Liver (tissue), 9 donors: ENCODE results near the gene GRIK2. TPM values are rescaled to one million over a fixed set of nuclear protein-coding genes. Genes with fewer than 3 reads are reported as not detected.

Experiments used
- DNase-seq: peaks from one replicate; pipeline ENCODE4 v3.0.0-alpha.2; 2017; ENCODE audit warnings: low spot score
- H3K27ac ChIP-seq, 2 donors: one replicate each; pipeline ENCODE4 v1.7.0; 2013; ENCODE audit warnings: inconsistent platforms in 2 of 2, low read length in 2 of 2, control low read depth in 1 of 2, low read depth in 1 of 2, mild to moderate bottlenecking in 1 of 2
- H3K27me3 ChIP-seq, 4 donors: one replicate each; pipeline versions ENCODE4 v1.6.1 to v1.7.0; 2013; ENCODE audit warnings: low read length in 3 of 4, inconsistent platforms in 1 of 4, mild to moderate bottlenecking in 1 of 4, moderate library complexity in 1 of 4; ENCODE audit not compliant: control insufficient read depth in 4 of 4, insufficient read depth in 4 of 4
- H3K36me3 ChIP-seq, 4 donors: one replicate each; pipeline versions ENCODE4 v1.6.1 to v1.7.0; 2013; ENCODE audit warnings: low read length in 3 of 4, mild to moderate bottlenecking in 3 of 4, low read depth in 1 of 4, moderate library complexity in 1 of 4; ENCODE audit not compliant: control insufficient read depth in 4 of 4, insufficient read depth in 3 of 4
- H3K4me1 ChIP-seq, 4 donors: one replicate each; pipeline versions ENCODE4 v1.6.1 to v1.7.0; 2013; ENCODE audit warnings: low read length in 3 of 4, mild to moderate bottlenecking in 3 of 4, moderate library complexity in 1 of 4; ENCODE audit not compliant: control insufficient read depth in 4 of 4, insufficient read depth in 4 of 4
- H3K4me3 ChIP-seq, 3 donors: one replicate each; pipeline versions ENCODE4 v1.6.1 to v1.7.0; 2013; ENCODE audit warnings: low read length in 3 of 3, control low read depth in 1 of 3, low read depth in 1 of 3, mild to moderate bottlenecking in 1 of 3
- H3K9ac ChIP-seq, 2 donors: one replicate each; pipeline ENCODE4 v1.7.0; 2013; ENCODE audit warnings: low read length in 2 of 2, mild to moderate bottlenecking in 2 of 2, moderate library complexity in 2 of 2, control low read depth in 1 of 2, low read depth in 1 of 2
- H3K9me3 ChIP-seq, 4 donors: one replicate each; pipeline versions ENCODE4 v1.6.1 to v1.7.0; 2013; ENCODE audit warnings: low read length in 3 of 4; ENCODE audit not compliant: control insufficient read depth in 4 of 4
- EGR1 ChIP-seq, 2 donors: IDR thresholded peaks; 2 replicates each; pipeline ENCODE4 v1.6.1; 2016 to 2018; ENCODE audit warnings: antibody characterized with exemption in 2 of 2, low read depth in 2 of 2
- FOXA1 ChIP-seq: IDR thresholded peaks from 2 replicates; pipeline ENCODE4 v1.6.1; 2016; ENCODE audit warnings: antibody characterized with exemption
- FOXA2 ChIP-seq: IDR thresholded peaks from 2 replicates; pipeline ENCODE4 v1.6.1; 2016; ENCODE audit warnings: antibody characterized with exemption
- GABPA ChIP-seq, 2 donors: IDR thresholded peaks in 1 of 2; conservative IDR thresholded peaks in 1 of 2; 2 replicates each; pipeline ENCODE4 v1.6.1; 2016; ENCODE audit warnings: antibody characterized with exemption in 2 of 2, mild to moderate bottlenecking in 1 of 2, moderate library complexity in 1 of 2
- HNF4A ChIP-seq, 2 donors: conservative IDR thresholded peaks; 2 replicates each; pipeline ENCODE4 v1.6.1; 2016; ENCODE audit warnings: antibody characterized with exemption in 2 of 2, mild to moderate bottlenecking in 2 of 2
- HNF4G ChIP-seq: IDR thresholded peaks from 2 replicates; pipeline ENCODE4 v1.6.1; 2016; ENCODE audit warnings: antibody characterized with exemption
- JUND ChIP-seq, 2 donors: IDR thresholded peaks; 2 replicates each; pipeline ENCODE4 v1.6.1; 2016; ENCODE audit warnings: antibody characterized with exemption in 2 of 2
- NR2F2 ChIP-seq: IDR thresholded peaks from 2 replicates; pipeline ENCODE4 v1.6.1; 2016; ENCODE audit warnings: antibody characterized with exemption
- RAD21 ChIP-seq, 2 donors: IDR thresholded peaks; 2 replicates each; pipeline ENCODE4 v1.6.1; 2016; ENCODE audit warnings: antibody characterized with exemption in 2 of 2, mild to moderate bottlenecking in 2 of 2
- RXRA ChIP-seq, 2 donors: IDR thresholded peaks; 2 replicates each; pipeline ENCODE4 v1.6.1; 2017 to 2018; ENCODE audit warnings: antibody characterized with exemption in 2 of 2, mild to moderate bottlenecking in 1 of 2
- SP1 ChIP-seq: IDR thresholded peaks from 2 replicates; pipeline ENCODE4 v1.6.1; 2018; ENCODE audit warnings: antibody characterized with exemption, mild to moderate bottlenecking
- TAF1 ChIP-seq: conservative IDR thresholded peaks from 2 replicates; pipeline ENCODE4 v1.6.1; 2016; ENCODE audit warnings: antibody characterized with exemption, mild to moderate bottlenecking
- YY1 ChIP-seq: IDR thresholded peaks from 2 replicates; pipeline ENCODE4 v1.6.1; 2016; ENCODE audit warnings: antibody characterized with exemption, mild to moderate bottlenecking
- WGBS: extraction: QIAGEN DNeasy Blood & Tissue Kit; methylation state at CpG from one replicate; pipeline ENCODE4 v1.1.7; 2013; 5-methylcytosine and 5-hydroxymethylcytosine counted together
- polyA plus RNA-seq, 2 donors: library from polyadenylated mRNA; stranded (reverse) in 1 of 2; unstranded in 1 of 2; fragments of 200-250 nt in 1 of 2; fragments of >200 nt in 1 of 2; fragmentation: Nextera tagmentation in 1 of 2; extraction: Ambion mirVana in 1 of 2; gene quantifications; one replicate each; pipeline versions ENCODE4 v1.2.1 to v1.2.3, GENCODE V29; 2013 to 2015
- total RNA-seq, 2 donors: library from RNA; depleted of rRNA; stranded (reverse); fragments of >200 nt; gene quantifications; one replicate each; pipeline ENCODE4 v1.2.3, GENCODE V29; 2014
- TF ChIP-seq, protein P1 (sequence below): IDR thresholded peaks from 2 replicates; pipeline ENCODE4 v1.6.1; 2016; ENCODE audit warnings: antibody characterized with exemption
- TF ChIP-seq, protein P2 (sequence below): IDR thresholded peaks from 2 replicates; pipeline ENCODE4 v1.6.1; 2016; ENCODE audit warnings: antibody characterized with exemption
- TF ChIP-seq, protein P3 (sequence below): IDR thresholded peaks from 2 replicates; pipeline ENCODE4 v1.6.1; 2016; ENCODE audit warnings: antibody characterized with exemption
- TF ChIP-seq, protein P4 (sequence below): fragments of 150-350 bp; IDR thresholded peaks from 2 replicates; pipeline ENCODE4 v1.5.1; 2017; ENCODE audit warnings: improper control_type of control experiment, low read depth, low read length; ENCODE audit not compliant: missing input control
- TF ChIP-seq, protein P5 (sequence below): IDR thresholded peaks from 2 replicates; pipeline ENCODE4 v1.6.1; 2016; ENCODE audit warnings: antibody characterized with exemption, mild to moderate bottlenecking
- donor health status: healthy.
- donor health status: healthy.
- donor health status: healthy.
- donor health status: healthy.
- donor health status: healthy.

Gene GRIK2
- total and polyA plus RNA-seq, 4 donors: 0.02 to 0.17 (median 0.05) TPM

DNA sequence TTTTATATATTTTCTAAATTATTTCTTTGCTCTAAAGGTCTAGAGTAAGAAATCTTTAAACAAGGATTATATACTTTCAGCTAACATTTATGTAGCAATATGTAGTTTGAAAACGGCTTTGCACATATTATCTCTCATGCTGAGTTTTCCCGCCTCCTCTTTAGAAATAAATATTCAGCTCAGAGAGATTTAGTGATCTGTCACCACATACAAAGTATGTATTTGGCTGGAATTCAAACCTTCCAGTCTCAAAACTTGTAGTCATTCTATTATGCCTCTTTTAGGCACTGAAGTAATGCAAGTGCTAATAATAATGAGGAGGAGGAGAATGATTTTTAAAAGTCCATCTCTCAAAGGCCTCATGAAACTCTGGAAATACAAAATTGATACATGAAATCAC is 525.0 kb downstream of the GRIK2 start:
- Histone ChIP-seq H3K27me3 (no peaks in the 10 kb centered on the region), H3K9me3 (no peaks in the 10 kb centered on the region), H3K4me1 (no peaks in the 10 kb centered on the region), H3K9ac (no peak overlapping the region), H3K4me3 (no peak overlapping the region), H3K27ac (no peak overlapping the region), H3K36me3 (no peaks in the 10 kb centered on the region)
- no peak for DNase-seq
- WGBS: 85% methylated on average over 2 of the region's 2 CpGs
- TF ChIP-seq TAF1 (no peak), RXRA (IDR thresholded peaks at IDR 0.05) (no peak), HNF4G (no peak), RAD21 (IDR thresholded peaks at IDR 0.05) (no peak), NR2F2 (no peak), FOXA2 (no peak), EGR1 (IDR thresholded peaks at IDR 0.05; ENCODE audit: low read depth in 2 of 2) (no peak), HNF4A (conservative IDR thresholded peaks at IDR 0.05) (no peak), SP1 (no peak), GABPA (IDR thresholded peaks at IDR 0.05 in 1 of 2, conservative IDR thresholded peaks at IDR 0.05 in 1 of 2) (no peak), JUND (IDR thresholded peaks at IDR 0.05) (no peak), FOXA1 (no peak), YY1 (no peak)
- TF ChIP-seq, protein P1, sequence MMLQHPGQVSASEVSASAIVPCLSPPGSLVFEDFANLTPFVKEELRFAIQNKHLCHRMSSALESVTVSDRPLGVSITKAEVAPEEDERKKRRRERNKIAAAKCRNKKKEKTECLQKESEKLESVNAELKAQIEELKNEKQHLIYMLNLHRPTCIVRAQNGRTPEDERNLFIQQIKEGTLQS: no peak
- TF ChIP-seq, protein P2, sequence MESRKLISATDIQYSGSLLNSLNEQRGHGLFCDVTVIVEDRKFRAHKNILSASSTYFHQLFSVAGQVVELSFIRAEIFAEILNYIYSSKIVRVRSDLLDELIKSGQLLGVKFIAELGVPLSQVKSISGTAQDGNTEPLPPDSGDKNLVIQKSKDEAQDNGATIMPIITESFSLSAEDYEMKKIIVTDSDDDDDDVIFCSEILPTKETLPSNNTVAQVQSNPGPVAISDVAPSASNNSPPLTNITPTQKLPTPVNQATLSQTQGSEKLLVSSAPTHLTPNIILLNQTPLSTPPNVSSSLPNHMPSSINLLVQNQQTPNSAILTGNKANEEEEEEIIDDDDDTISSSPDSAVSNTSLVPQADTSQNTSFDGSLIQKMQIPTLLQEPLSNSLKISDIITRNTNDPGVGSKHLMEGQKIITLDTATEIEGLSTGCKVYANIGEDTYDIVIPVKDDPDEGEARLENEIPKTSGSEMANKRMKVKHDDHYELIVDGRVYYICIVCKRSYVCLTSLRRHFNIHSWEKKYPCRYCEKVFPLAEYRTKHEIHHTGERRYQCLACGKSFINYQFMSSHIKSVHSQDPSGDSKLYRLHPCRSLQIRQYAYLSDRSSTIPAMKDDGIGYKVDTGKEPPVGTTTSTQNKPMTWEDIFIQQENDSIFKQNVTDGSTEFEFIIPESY: no peak
- TF ChIP-seq, protein P3, sequence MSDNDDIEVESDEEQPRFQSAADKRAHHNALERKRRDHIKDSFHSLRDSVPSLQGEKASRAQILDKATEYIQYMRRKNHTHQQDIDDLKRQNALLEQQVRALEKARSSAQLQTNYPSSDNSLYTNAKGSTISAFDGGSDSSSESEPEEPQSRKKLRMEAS: no peak
- TF ChIP-seq, protein P4, sequence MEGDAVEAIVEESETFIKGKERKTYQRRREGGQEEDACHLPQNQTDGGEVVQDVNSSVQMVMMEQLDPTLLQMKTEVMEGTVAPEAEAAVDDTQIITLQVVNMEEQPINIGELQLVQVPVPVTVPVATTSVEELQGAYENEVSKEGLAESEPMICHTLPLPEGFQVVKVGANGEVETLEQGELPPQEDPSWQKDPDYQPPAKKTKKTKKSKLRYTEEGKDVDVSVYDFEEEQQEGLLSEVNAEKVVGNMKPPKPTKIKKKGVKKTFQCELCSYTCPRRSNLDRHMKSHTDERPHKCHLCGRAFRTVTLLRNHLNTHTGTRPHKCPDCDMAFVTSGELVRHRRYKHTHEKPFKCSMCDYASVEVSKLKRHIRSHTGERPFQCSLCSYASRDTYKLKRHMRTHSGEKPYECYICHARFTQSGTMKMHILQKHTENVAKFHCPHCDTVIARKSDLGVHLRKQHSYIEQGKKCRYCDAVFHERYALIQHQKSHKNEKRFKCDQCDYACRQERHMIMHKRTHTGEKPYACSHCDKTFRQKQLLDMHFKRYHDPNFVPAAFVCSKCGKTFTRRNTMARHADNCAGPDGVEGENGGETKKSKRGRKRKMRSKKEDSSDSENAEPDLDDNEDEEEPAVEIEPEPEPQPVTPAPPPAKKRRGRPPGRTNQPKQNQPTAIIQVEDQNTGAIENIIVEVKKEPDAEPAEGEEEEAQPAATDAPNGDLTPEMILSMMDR: no peak
- TF ChIP-seq, protein P5, sequence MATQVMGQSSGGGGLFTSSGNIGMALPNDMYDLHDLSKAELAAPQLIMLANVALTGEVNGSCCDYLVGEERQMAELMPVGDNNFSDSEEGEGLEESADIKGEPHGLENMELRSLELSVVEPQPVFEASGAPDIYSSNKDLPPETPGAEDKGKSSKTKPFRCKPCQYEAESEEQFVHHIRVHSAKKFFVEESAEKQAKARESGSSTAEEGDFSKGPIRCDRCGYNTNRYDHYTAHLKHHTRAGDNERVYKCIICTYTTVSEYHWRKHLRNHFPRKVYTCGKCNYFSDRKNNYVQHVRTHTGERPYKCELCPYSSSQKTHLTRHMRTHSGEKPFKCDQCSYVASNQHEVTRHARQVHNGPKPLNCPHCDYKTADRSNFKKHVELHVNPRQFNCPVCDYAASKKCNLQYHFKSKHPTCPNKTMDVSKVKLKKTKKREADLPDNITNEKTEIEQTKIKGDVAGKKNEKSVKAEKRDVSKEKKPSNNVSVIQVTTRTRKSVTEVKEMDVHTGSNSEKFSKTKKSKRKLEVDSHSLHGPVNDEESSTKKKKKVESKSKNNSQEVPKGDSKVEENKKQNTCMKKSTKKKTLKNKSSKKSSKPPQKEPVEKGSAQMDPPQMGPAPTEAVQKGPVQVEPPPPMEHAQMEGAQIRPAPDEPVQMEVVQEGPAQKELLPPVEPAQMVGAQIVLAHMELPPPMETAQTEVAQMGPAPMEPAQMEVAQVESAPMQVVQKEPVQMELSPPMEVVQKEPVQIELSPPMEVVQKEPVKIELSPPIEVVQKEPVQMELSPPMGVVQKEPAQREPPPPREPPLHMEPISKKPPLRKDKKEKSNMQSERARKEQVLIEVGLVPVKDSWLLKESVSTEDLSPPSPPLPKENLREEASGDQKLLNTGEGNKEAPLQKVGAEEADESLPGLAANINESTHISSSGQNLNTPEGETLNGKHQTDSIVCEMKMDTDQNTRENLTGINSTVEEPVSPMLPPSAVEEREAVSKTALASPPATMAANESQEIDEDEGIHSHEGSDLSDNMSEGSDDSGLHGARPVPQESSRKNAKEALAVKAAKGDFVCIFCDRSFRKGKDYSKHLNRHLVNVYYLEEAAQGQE: no peak
